HFF-Myc (cell line): ENCODE measurements around the gene EVI2B.
A peak's percentile ranks its signal among the peaks of the same experiment; 100 is the strongest.
"Not testable (repeated sequence)": the region's sequence is repeated elsewhere in the genome, so short reads cannot be mapped to it uniquely, and the experiment has no call there.

ENCODE experiments used
- DNase-seq: peaks from one replicate; pipeline ENCODE4 v3.0.0-alpha.2; 2011; ENCODE audit warnings: low read depth; ENCODE audit errors: extremely low read depth
- H3K4me3 ChIP-seq: replicated peaks from 2 replicates; pipeline ENCODE4 v1.5.1; 2011; ENCODE audit warnings: low read depth, mild to moderate bottlenecking, control low read depth, low read length
- CTCF ChIP-seq: IDR thresholded peaks from 2 replicates; pipeline ENCODE4 v1.5.1; 2012; ENCODE audit warnings: mild to moderate bottlenecking, low read depth, low read length, control low read depth; ENCODE audit errors: missing control alignments

Gene EVI2B

GRCh38 chr17:31321481-31321880, 7.6 kb upstream of the EVI2B start, which contains the start of gene EVI2A:
TSS of gene EVI2A (minus strand) at chr17:31321622. CDS start at chr17:31319013, 2,609 bp downstream.
- TF ChIP-seq CTCF, result no peak
- peak within 1 kb of the TSS; percentile 37 for H3K4me3 ChIP-seq
- peak; percentile 85 for DNase-seq

GRCh38 chr17:31320791-31321190, 6.9 kb upstream of the EVI2B start:
- peak overlapping the region; percentile 37 for H3K4me3 ChIP-seq
- peak; percentile 7 for DNase-seq
- TF ChIP-seq CTCF, result no peak

GRCh38 chr17:31320241-31320640, 6.4 kb upstream of the EVI2B start:
- TF ChIP-seq CTCF, result no peak
- peak overlapping the region; percentile 37; the same call in 1 of the 2 replicates for H3K4me3 ChIP-seq
- no peak for DNase-seq

GRCh38 chr17:31318851-31319661, 5.2 kb upstream of the EVI2B start:
- no peak for TF ChIP-seq CTCF
- H3K4me3 ChIP-seq, result no peak overlapping the region
- DNase-seq, result no peak

- no peak overlapping the region for H3K4me3 ChIP-seq
- no peak for DNase-seq
- TF ChIP-seq CTCF, result no peak
Observed at GRCh38 chr17:31318298-31318801, 4.5 kb upstream of the EVI2B start.

- no peak for TF ChIP-seq CTCF
- no peak for DNase-seq
- H3K4me3 ChIP-seq, result no peak overlapping the region
Observed at GRCh38 chr17:31314782-31315100, 887 bp upstream of the EVI2B start.

GRCh38 chr17:31312223-31312622, 1.6 kb downstream of the EVI2B start:
- DNase-seq, H3K4me3 ChIP-seq: not testable (repeated sequence)
